Spinal cord (tissue), 10 donors: ENCODE data around the gene CALCOCO1. TPM values are rescaled to one million over a fixed set of nuclear protein-coding genes. Genes with fewer than 3 reads are reported as not detected.
A peak's percentile ranks its signal among the peaks of the same experiment; 100 is the strongest.

Experiments used
- DNase-seq, 6 donors: peaks; one replicate each; pipeline versions ENCODE4 v3.0.0 to v3.0.0-alpha.2; 2013 to 2015; ENCODE audit warnings: low spot score in 6 of 6, low read depth in 4 of 6
- H3K27ac ChIP-seq: one replicate; pipeline ENCODE4 v1.5.1; 2013; ENCODE audit warnings: low read depth, low read length, control low read depth
- H3K27me3 ChIP-seq: one replicate; pipeline ENCODE4 v1.6.1; 2013; ENCODE audit warnings: low read length; ENCODE audit not compliant: control insufficient read depth, insufficient read depth
- H3K36me3 ChIP-seq: one replicate; pipeline ENCODE4 v1.6.1; 2013; ENCODE audit warnings: low read length; ENCODE audit not compliant: control insufficient read depth, insufficient read depth
- H3K4me1 ChIP-seq: one replicate; pipeline ENCODE4 v1.6.1; 2013; ENCODE audit warnings: low read length; ENCODE audit not compliant: control insufficient read depth, insufficient read depth
- H3K4me3 ChIP-seq: one replicate; pipeline ENCODE4 v1.5.1; 2013; ENCODE audit warnings: low read depth, low read length, control low read depth
- H3K9me3 ChIP-seq: one replicate; pipeline ENCODE4 v1.6.1; 2013; ENCODE audit warnings: low read length; ENCODE audit not compliant: control insufficient read depth, insufficient read depth
- WGBS: methylation state at CpG from one replicate; pipeline ENCODE4 v1.1.5; 2013; ENCODE audit warnings: missing lambda C conversion rate; ENCODE audit not compliant: insufficient coverage; 5-methylcytosine and 5-hydroxymethylcytosine counted together
- polyA plus RNA-seq, 2 donors: library from polyadenylated mRNA; unstranded; fragments of 120-200 nt; gene quantifications; one replicate each; pipeline ENCODE4 v1.2.1, GENCODE V29; 2013; ENCODE audit not compliant: insufficient read length in 2 of 2
- total RNA-seq, 2 donors: library from RNA; depleted of rRNA in 1 of 2; stranded (reverse); fragments of 120-200 nt in 1 of 2; fragments of >200 nt in 1 of 2; gene quantifications; one replicate each; pipeline versions ENCODE4 v1.2.3 to v1.2.4, GENCODE V29; 2013 to 2014
- donor health status: healthy.

CALCOCO1 gene
- total and polyA plus RNA-seq, 4 donors: 55.5 to 205 (median 103) TPM

- H3K27me3 ChIP-seq: peaks cover 70% of the 10 kb centered on the region
- no peak overlapping the region for H3K4me3 ChIP-seq
- H3K9me3 ChIP-seq: no peaks in the 10 kb centered on the region
- H3K4me1 ChIP-seq: peaks cover 62% of the 10 kb centered on the region
- peak in 1 of 6 donors; percentile 77 for DNase-seq
- no peaks in the 10 kb centered on the region for H3K36me3 ChIP-seq
- WGBS: 38% methylated on average over 1 of the region's 4 CpGs
- H3K27ac ChIP-seq: no peak overlapping the region
These were observed 27.5 kb upstream of the CALCOCO1 start for GRCh38 chr12:53754633-53755264.

- Histone ChIP-seq H3K36me3 (no peaks in the 10 kb centered on the region), H3K4me3 (no peak overlapping the region), H3K4me1 (peaks cover 62% of the 10 kb centered on the region), H3K27ac (no peak overlapping the region), H3K9me3 (no peaks in the 10 kb centered on the region), H3K27me3 (peaks cover 73% of the 10 kb centered on the region)
- WGBS: 60% methylated on average over 1 of the region's 7 CpGs
- DNase-seq: no peak
These were observed 26.9 kb upstream of the CALCOCO1 start for GRCh38 chr12:53754188-53754585.

- 27% methylated on average over 3 of the region's 3 CpGs for WGBS
- H3K4me3 ChIP-seq: no peak overlapping the region
- no peaks in the 10 kb centered on the region for H3K9me3 ChIP-seq
- peaks cover 71% of the 10 kb centered on the region for H3K27me3 ChIP-seq
- H3K4me1 ChIP-seq: peaks cover 70% of the 10 kb centered on the region
- no peaks in the 10 kb centered on the region for H3K36me3 ChIP-seq
- peak in 1 of 6 donors; percentile 71 for DNase-seq
- peak overlapping the region; percentile 76 for H3K27ac ChIP-seq
These were observed 25.4 kb upstream of the CALCOCO1 start for GRCh38 chr12:53752621-53753020.

- no peaks in the 10 kb centered on the region for H3K36me3 ChIP-seq
- peaks cover 70% of the 10 kb centered on the region for H3K4me1 ChIP-seq
- peak overlapping the region; percentile 48 for H3K4me3 ChIP-seq
- peaks cover 71% of the 10 kb centered on the region for H3K27me3 ChIP-seq
- 8% methylated on average over 7 of the region's 13 CpGs for WGBS
- peak overlapping the region; percentile 76 for H3K27ac ChIP-seq
- no peak for DNase-seq
- no peaks in the 10 kb centered on the region for H3K9me3 ChIP-seq
These were observed 24.9 kb upstream of the CALCOCO1 start for GRCh38 chr12:53752192-53752601.

GRCh38 chr12:53751336-53752191 lies 24.3 kb upstream of the CALCOCO1 start, which contains the start of gene CISTR:
Gene CISTR (minus strand): TSS chr12:53751979.
- no peaks in the 10 kb centered on the region for H3K9me3 ChIP-seq
- under 1% methylated on average over 74 of the region's 76 CpGs for WGBS
- peak in 2 of 6 donors; percentile 86 to 95 for DNase-seq
- H3K27ac ChIP-seq: peak within 1 kb of the TSS; percentile 76
- peak within 1 kb of the TSS; percentile 48 for H3K4me3 ChIP-seq
- H3K36me3 ChIP-seq: no peaks in the 10 kb centered on the region
- peaks cover 70% of the 10 kb centered on the region for H3K4me1 ChIP-seq
- peaks cover 75% of the 10 kb centered on the region for H3K27me3 ChIP-seq

GRCh38 chr12:53750812-53751335 lies 23.6 kb upstream of the CALCOCO1 start:
- H3K36me3 ChIP-seq: no peaks in the 10 kb centered on the region
- H3K4me1 ChIP-seq: peaks cover 69% of the 10 kb centered on the region
- H3K9me3 ChIP-seq: no peaks in the 10 kb centered on the region
- peak in 2 of 6 donors; percentile 87 to 92 for DNase-seq
- WGBS: under 1% methylated on average over 21 of the region's 36 CpGs
- H3K27ac ChIP-seq: peak overlapping the region; percentile 76
- peak overlapping the region; percentile 48 for H3K4me3 ChIP-seq
- peaks cover 73% of the 10 kb centered on the region for H3K27me3 ChIP-seq

- H3K27ac ChIP-seq: peak overlapping the region; percentile 76
- no peak overlapping the region for H3K4me3 ChIP-seq
- DNase-seq: no peak
- no peaks in the 10 kb centered on the region for H3K9me3 ChIP-seq
- peaks cover 67% of the 10 kb centered on the region for H3K27me3 ChIP-seq
- 26% methylated on average over 9 of the region's 10 CpGs for WGBS
- peaks cover 65% of the 10 kb centered on the region for H3K4me1 ChIP-seq
- H3K36me3 ChIP-seq: no peaks in the 10 kb centered on the region
These were observed 22.9 kb upstream of the CALCOCO1 start for GRCh38 chr12:53749986-53750811.

GRCh38 chr12:53748072-53748840 lies 21.0 kb upstream of the CALCOCO1 start:
- Histone ChIP-seq H3K4me3 (no peak overlapping the region), H3K27ac (peak overlapping the region; percentile 73), H3K36me3 (no peaks in the 10 kb centered on the region), H3K9me3 (no peaks in the 10 kb centered on the region), H3K27me3 (peaks cover 61% of the 10 kb centered on the region), H3K4me1 (peaks cover 72% of the 10 kb centered on the region)
- 22% methylated on average over 11 of the region's 22 CpGs for WGBS
- DNase-seq: peak in 2 of 6 donors; percentile 84 to 94
